ENCODE results near the gene KRT3.

Gene KRT3

DNA sequence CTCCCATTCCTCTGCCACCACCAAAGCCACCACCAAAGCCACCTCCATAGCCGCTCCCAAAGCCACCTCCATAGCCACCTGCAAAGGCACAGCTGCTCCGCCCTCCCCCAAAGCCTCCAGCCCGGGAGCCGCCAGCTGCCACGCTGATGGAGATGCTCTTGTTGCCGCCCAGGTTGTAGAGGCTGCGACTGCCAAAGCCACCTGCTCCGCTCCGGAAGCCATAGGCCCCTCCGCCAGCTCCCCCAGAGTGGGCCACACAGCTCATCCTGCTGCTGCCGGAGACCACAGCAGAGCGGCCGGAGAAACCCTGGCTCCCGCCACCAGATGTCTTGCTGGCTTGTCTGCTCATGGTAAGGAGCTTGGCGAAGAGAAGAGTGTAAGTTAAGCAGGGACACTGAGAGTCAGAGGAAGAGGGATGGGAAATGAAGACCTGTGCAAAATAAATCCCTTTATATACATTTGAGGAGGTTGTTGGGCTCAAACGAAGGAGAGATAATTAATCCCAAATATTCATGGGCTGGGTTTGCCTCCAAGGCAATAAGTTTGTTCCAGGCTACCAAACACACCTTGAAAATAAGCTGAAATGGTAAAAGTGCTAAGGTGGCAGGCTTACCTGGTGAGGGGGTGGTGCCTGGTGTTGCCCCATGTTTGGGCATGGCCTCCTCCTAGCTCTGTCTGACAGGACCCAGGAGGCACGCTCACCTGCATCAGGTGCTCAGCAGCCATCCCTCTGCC lies at the start of gene KRT3:
Gene KRT3, minus strand, starts transcription at position 424 of the 735 bp plus-strand sequence. Its CDS starts 75 bp downstream, at position 349.
- no peak for DNase-seq

DNA sequence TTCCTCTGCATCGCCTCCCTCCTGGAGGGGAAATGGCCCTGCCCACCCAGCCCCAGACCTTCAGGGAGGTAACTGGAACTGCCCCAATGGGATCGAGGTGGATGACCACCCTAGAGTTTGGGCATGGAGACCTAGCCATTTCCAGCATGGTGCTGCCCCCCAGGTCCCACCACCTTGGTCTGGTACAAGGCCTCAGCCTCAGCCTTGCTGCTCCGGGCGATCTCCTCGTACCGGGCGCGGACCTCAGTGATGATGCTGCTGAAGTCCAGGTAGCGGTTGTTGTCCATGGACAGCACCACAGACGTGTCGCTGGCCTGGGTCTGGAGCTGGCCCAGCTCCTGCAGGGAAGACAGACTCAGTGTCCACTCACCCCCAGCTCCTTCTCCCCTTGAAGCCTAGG lies 48.5 kb upstream of the KRT3 start:
- no peak for DNase-seq

DNA sequence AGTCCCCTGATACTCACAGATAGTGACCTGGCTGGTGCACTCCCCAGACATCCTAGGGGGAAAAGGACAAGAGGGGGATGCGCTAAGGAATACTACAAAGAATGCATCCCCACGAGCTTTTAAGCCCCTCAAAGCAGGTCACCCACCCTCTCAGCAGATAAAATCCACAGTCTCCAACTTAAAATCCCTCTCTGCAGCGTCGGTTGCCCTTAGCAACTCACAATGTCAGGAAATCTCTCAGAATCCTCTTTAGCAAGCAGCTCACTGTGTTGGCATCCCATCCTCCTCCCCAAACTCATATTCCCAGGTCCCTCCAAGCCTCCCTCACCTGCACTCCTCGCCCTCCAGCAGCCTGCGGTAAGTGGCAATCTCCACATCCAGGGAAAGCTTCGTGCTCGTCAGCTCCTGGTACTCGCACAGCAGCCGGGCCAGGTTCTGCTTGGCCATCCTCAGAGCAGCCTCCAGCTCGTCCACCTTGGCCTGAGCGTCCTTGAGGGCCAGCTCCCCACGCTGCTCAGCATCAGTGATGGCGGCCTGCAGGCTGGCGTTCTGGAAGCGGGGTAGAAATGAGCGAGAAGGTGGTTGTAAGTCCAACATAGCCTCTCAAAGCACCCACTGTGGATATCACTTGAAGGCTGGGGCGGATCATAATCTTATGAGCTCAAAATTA lies 43.7 kb upstream of the KRT3 start:
- DNase-seq, result no peak

DNA sequence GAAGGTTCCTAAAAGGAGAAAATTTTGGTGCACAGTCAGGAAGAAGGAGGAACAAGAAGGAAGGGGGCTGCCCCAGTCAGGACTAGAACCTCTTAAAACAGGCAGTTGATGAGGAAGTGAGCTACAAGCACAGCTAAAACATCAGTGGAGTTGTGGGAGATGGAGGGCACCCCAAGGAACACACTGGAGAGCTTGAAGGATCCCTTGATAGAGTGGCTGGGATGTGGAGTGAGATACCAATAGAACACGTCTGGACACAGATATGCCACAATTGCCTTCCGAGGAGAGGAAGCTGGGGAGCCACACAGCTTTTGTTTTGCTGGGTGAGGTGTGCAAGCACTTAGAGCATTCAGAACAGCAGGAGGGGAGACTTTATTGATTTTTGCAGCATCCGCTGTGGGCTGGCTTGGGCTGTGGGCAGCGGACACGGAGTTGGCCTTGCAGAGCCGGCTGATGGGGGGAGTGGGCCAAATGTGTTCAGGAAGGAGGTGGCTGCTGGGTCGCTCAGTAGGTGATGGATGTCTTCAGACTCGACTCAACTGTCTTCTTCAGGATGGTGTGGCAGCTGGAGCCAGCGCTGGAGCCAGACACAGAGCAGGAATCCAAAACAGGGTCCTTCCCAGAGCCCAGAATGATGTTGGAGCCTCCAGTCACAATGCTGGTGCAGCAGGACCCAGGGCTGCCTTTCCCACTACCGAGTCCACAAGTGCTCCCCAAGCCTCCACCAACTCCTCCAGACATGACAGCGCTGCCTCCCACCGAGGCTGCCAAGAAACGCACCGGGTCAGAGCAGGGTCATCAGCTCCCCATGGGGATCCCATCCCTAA lies 42.9 kb upstream of the KRT3 start:
- no peak for DNase-seq

DNA sequence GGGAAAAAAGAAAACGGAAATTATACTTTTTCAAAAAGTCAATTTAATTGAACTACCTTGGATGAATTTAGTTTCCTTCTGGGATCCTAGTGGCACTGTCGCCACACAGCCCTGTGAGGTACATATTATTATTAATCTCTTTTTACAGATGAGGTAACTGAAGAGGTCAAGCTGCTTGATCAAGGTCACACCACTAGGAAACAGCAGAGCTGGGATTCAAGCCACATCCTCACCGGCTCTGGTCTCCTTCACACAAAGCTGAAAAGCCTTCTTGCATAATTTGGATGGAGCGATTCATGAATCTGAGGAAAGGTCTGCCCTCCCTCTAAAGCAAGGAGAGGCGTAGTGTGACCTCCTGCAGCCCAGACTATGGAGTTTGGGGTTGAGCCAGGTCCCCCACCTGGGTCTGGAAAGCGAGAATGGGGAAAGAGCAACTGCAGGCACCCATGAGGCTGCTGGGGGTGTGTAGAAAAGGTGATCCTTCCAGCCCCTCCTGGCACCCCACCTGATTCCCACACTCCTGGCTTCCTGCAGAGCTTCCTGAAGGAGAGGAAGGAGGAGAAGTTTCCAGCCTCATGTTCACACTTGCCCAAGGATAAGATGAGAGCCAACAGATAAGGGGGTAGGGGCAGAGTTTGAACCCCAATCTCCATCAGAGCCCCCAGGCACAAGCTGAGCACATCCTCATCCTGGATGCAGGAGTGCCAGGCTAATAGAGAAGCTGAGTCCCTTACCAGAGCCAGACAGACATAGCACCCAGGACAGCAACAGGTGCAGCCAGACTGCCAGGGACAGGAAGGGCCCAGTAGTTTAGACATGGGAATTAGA lies 42.1 kb upstream of the KRT3 start:
- DNase-seq, result no peak

DNA sequence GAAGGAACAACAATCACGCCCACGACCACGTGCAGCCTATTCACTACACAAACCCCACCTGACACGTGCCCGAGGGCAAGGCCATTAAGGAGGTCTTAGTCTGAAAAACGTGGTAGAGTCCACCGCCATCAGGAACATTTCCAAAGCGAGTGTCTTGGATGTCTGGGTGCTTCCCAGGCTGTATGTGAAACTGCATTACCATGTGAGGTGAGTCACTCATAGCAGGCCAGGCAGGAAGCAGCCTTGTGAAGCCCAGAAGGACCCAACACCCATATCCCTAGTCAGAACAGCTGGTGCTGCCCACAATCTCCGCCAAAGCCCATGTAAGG lies 41.5 kb upstream of the KRT3 start:
- DNase-seq, result no peak

DNA sequence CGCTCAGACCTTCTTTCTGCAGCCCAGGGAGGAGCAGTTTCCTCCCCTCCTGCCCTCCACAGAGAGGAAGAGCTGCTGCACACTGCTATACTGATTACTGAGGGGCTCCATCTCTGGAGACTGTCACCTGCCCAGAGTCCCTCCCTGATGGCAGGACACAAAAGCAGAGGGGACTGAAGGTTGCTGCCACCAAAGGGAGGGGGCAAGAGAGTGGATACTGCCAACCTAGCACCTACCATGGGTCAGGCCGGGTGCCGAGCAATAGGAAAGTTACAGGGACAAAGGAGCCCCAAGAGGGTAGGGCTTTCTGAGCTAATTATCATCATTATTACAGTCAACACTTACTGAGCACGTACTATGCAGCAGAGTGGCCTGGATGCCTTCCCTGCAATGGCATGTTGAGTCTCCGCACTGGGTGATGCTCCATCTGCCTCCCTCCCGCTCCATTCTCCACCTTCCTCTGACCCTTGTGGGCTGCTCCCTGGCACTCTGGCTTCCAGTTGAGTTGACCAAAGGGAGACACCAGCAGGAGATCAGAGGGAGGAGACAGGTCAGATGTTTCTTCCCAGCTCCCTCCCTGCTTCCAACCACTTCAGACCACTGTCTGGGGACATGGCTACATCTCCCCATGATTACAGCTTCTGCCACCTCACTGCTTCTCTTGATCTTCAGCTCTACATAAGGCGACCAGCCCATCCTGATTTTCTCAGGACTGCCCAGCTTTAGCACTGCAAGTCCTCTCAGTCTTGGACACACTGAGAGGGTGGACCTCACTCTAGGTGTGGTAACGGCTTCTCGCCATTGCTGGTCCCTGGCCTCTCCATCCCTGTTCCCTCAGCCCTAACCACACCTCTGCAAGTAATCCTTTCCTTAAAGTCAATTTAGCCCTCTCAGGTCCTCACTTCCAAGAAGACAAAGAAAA lies 40.8 kb upstream of the KRT3 start:
- DNase-seq, result no peak

DNA sequence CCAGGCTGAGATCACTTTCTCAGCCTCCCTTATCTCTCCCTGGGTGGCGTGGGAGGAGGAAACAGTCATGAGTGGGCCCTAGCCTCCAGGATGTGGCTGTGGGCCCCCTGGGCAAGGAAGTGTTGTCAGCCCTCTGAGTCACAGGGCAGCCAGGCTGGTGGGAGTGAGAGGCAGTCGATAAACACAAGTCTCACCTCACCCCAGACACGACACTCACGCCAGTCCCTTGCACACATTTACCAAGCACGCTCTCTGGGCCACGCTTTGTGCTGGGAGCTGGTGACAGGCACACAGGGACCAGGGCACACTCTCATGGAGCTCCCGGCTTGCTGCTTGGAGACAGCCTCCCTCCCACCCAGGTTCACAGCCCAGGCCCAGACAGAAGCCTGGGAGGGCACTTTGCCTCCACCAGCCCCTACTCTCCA lies 40.1 kb upstream of the KRT3 start:
- DNase-seq, result peak; percentile 33

DNA sequence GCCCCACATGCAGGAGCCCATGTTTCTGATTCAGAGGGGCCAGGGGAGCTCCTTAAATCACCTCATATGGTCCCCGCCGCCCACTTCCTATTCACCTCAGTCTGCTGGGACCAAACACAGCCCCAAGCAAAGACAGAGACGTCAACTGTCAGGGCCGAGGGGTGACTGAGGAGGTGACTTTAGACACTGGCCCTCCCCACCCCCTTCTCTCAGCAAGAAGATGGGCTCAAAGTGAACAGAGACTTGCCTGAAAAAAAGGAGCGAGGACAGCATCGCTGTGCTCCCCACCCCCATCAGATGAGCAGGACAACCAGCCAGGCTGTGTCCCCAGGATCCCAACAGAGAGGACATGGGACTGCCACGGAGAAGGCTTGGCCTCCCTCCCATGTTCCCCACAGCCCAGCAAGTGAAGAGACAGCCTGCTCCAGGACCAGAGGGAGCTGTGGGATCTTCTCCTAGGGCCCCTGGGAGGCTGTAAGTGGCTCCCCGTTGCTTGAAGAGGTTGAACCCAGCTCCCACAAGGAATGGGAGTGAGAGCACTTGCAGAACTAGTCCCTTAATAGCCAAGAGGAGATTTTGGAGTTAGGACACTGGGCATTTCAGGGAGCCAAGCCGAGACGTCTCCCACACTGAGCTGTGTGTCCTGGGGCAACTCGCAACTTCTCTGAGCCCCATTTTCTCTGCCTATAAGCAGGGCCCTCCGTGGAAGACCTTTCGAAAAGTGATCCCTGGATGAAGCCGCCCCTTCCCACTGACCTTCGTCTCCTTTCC lies 39.5 kb upstream of the KRT3 start:
- no peak for DNase-seq

DNA sequence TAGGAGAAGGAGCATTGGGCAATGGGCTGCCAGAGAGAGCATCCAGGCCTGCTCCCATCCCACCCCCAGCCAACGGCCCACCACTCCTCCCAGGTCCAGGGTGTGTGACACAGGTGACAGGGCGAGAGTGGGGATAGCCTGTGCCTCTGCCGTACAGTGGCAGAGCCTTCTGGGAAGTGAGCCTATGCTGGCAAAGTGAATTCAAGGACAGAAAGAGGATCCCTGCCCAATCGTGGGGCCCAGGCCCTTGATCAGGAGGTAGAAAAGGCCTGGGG lies 38.7 kb upstream of the KRT3 start:
- DNase-seq, result no peak

DNA sequence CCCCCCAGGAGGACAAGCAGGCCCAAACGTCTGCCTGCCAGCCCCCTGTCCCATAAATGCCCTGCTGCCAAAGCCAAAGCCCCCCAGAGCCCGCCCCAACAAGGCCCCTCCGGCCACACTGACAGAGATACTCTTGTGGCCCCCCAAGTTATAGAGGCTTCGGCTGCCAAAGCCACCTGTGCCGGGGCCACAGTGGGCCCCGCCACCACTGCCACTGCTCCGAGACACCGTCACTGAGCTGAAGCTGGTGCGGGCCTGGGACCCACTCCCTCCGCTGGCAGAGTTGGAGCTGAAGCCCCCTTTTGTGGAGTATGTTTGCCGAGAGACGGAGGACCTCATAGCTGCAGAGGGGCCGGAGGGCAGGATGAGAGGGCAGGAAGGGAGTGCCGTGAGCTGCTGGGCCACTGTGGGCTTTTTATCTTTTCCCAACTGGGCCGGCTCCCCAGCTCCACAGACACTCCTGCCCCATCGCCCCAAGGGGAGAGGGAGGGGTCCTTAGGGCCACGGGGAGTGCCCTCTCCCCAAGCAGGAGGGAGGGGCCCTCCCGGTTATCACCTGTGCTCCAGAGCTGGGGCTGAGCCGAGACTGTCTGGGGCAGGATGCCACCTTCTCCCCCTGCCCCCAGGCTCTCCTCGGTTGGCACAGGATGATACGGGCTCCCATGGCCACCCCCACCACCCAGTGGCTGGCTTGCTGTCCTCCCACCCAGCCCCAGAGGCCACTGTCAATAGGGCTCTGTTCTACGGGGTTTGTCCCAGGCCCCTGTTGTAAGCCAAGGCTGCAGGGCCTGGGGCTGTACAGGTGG lies 38.2 kb upstream of the KRT3 start, which contains the start of gene KRT79:
Gene KRT79, minus strand, starts transcription at position 390 of the 805 bp plus-strand sequence. Its CDS starts 51 bp downstream, at position 339.
- DNase-seq, result no peak

DNA sequence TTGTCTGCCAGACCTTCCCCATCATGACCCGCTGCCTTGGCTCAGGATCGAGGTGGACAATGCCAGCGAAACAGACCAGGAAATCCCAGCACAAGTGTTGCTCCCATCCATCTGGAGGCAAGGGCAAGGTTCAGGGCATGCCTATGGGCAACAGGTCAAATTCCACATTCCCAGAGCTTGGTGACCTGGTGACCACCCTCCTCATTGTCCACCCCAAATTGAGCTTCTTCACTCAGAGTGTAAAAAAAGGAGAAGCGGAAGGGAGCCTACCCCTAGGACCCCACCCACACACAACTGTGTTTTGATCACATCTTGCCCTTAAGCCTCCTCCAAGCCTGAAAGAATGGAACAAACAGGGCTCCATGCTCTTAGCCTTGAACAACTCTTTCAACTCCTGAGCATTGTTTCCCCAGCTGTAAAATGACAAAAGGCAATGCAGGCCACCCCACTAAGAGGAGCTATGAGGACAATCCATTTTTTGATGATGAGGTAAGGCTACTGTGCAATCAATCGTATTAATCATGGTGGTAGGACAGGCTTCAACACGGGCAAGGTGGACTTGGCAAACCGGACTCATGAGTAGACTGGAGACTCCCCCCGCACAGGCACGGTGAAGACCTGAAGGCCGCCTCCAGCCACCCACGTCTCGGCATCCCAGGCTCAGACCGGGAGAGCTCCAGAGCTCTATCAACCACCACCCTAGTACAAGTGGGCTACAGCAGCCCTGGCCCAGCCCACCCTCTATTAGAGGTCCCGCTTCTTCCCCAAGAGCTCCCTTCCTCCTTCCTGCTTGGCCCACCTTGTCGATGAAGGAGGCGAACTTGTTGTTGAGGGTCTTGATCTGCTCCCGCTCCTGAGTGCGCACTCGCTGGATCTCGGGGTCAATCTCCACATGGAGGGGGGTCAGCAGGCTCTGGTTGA lies 37.3 kb upstream of the KRT3 start:
- DNase-seq, result no peak

DNA sequence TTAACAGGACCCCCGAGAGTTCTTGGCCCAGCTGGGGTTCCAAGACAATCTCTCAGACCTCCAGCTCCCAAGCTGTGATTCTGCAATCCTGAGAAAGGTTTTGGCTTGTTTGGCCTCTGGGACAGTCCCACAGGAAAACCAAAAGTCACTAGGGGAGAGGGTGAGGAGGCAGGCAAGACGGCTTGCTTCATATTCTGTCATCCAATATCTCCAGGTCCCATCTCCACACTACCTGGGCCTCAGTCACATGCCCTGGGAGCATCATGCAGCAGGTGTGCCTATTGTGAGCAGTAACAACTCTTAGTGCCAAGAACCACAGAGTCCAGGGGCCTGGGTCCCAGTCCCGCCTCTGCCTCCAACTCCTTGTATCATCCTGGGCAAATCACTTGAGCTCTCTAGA lies 36.5 kb upstream of the KRT3 start:
- no peak for DNase-seq

DNA sequence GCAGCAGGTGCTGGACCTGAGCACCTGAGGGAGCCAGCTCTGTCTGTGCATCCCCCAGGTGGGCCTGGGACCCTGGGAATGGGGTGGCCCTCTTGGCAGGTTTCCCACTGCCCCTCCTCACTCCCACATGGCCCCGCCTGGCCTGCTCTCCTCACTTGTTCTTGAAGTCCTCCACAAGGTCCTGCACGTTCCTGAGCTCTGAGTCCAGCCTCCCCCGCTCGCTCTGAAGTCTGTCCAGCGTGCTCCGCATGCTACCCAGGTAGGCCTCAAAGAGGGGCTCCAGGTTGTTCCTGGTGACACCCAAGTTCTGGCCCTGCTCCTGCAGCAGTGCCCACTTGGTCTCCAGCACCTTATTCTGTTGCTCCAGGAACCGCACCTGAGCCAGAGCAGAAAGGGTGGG lies 35.3 kb upstream of the KRT3 start:
- DNase-seq, result no peak

DNA sequence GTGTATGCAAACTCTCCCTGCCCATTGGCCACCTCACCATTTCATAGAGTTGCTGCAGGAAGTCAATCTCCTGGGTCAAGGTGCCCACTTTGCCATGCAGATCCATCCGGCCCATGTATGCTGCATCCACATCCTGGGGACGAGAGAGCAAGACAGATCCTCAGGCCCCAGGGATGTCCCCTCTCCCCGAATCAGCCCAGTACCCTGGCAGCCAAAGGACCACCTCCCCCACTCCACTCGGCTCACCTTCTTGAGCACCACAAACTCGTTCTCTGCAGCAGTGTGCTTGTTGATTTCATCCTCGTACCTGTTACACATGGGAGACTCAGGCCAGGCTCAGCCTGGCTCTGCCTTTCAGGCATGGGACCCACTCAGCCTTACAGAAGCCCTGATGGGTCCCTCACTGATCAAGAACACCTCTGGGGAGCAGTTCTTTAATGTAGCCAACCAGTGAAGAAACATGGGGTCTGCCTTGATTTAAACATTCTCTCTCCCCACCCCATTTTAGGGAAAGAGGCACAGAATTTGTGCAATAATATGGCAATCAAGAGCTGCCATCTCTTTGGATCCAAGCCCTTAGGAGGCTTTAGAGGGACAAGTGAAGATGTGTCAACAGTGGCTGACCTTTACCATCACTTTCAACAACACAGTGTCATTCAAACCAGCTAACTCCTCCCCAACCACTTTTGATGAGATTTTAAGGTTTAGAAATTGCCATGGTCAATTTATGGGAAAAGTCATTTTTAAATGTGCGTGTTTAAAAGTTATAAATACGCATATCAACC lies 34.3 kb upstream of the KRT3 start:
- DNase-seq, result no peak

DNA sequence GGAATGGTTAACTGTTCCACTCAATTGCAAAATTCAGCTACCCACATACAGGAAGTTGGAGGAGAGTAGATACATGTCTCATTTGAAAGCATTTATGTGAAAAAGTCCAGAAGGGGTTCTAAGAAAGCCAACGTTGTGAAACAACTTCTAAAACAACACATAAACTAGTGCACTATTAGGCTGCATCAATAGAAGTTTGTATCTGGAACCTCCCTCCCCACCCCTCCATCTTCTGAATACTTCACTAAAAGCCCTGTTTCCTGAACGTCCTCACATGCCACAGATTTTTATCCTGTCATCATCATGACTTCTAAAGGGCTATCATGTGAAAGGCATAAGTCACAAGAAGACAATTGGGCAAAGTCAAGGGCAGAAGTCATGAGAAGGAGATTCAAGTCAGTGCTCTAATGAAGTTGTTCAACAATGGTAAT lies 32.7 kb upstream of the KRT3 start:
- no peak for DNase-seq

DNA sequence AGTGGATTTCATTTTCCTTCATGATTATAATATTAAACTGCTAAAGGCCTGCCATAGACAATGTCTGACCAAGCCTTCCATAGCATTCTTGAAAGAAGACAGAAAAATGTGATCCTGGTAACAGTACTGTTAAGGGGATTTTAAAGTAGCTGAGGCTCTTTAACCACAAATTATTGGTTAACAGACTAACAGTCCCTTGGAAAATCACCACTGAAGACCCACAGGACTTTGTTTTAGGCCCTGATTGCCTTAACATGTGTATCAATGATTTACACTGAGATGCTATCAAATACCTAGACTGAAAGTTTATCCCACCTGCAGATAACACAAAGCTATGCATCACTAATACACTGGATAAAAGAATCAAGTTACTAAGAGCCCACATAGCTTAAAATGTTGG lies 32.2 kb upstream of the KRT3 start:
- no peak for DNase-seq

DNA sequence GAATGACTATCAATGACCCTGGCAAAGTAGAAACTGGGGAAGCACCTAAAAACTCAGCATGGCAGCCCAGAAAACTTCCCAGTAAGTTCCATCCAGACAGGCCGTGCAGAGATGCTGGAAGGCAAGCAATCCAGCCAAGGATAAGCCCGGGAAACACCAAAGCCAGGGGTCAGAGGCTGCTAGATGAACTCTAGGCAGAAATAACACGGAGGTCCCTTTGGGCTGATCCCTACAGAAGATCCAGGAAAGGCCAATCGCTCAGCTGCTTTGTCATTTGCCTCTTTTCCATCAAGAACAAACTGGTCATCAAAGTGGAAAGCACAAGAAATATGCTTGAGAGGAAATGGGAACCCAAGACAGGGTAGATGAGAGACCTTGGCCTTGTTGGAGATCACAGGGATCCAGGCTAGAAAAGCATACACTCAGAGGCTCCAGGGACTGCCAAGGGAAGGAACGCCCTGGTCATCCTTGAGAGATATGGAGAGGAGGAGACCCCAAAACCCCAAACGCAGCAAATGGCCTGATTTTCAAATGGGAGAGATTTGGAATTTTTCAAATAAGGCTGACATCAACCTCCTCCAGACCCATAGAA lies 31.7 kb upstream of the KRT3 start:
- no peak for DNase-seq
